Measurements from ENCODE around the gene ANGPT4. TPM values are rescaled to one million over a fixed set of nuclear protein-coding genes. Genes with fewer than 3 reads are reported as not detected.

ANGPT4 gene
- total and polyA plus RNA-seq, 11 donors = 0.08 to 0.32 (median 0.15) TPM; not detected in 5

- Histone ChIP-seq H3K4me1 (peaks cover 0 to 69% (median 20%) of the 10 kb centered on the region in 12 donors), H3K36me3 (peaks cover 0 to 9% (median 0%) of the 10 kb centered on the region in 9 donors), H3K4me3 (no peak overlapping the region), H3K27ac (no peak overlapping the region), H3K9me3 (peaks cover 0 to 10% (median 0%) of the 10 kb centered on the region in 12 donors), H3K27me3 (peaks cover 0 to 8% (median 0%) of the 10 kb centered on the region in 9 donors)
- DNase-seq (no peak), ATAC-seq (no peak)
- TF ChIP-seq POLR2A (IDR thresholded peaks at IDR 0.05) = no peak
- intact Hi-C loops (cut with DNase I) = loop anchor here in 2 of 10 donors (5.0 to 10.0 kb wide), 3 partner anchors 48 to 555 kb away; partner anchors contain the start of genes CSNK2A1 (in 1 of the 2) and FKBP1A (in 1 of the 2)
- WGBS, 4 donors = 87 to 96% (median 95%) methylated on average over 3 to 11 of the region's 11 CpGs
Measured at GRCh38 chr20:839626-840025, 76.5 kb downstream of the ANGPT4 start.

- ATAC-seq (no peak), DNase-seq (no peak)
- no peak overlapping the region for H3K4me3 ChIP-seq
- TF ChIP-seq CTCF (IDR thresholded peaks at IDR 0.05) (no peak), POLR2A (IDR thresholded peaks at IDR 0.05) (no peak)
- 65 to 91% (median 84%) methylated on average over 5 of the region's 5 CpGs for WGBS, 4 donors
- no peak overlapping the region for H3K27ac ChIP-seq
- peaks cover 0 to 10% (median 0%) of the 10 kb centered on the region in 12 donors for H3K9me3 ChIP-seq
- intact Hi-C loops (cut with DNase I) = loop anchor here in 2 of 10 donors (10.0 kb wide), 2 partner anchors 294 to 556 kb away; partner anchors contain the start of genes CSNK2A1 (in 1 of the 2) and FKBP1A (in 1 of the 2)
- H3K4me1 ChIP-seq = peaks cover 0 to 70% (median 23%) of the 10 kb centered on the region in 12 donors
- H3K27me3 ChIP-seq = peaks cover 0 to 8% (median 0%) of the 10 kb centered on the region in 9 donors
- peaks cover 0 to 9% (median 0%) of the 10 kb centered on the region in 9 donors for H3K36me3 ChIP-seq
Measured at GRCh38 chr20:839015-839414, 77.1 kb downstream of the ANGPT4 start.

GRCh38 chr20:836190-836589 lies 79.9 kb downstream of the ANGPT4 start:
- H3K27me3 ChIP-seq = peaks cover 0 to 4% (median 0%) of the 10 kb centered on the region in 9 donors
- H3K4me1 ChIP-seq = peaks cover 0 to 55% (median 22%) of the 10 kb centered on the region in 12 donors
- H3K36me3 ChIP-seq = peaks cover 0 to 9% (median 0%) of the 10 kb centered on the region in 9 donors
- DNase-seq (no peak), ATAC-seq (no peak)
- H3K27ac ChIP-seq = peak overlapping the region in 1 of 12 donors; percentile 73
- TF ChIP-seq CTCF (IDR thresholded peaks at IDR 0.05) (no peak), POLR2A (IDR thresholded peaks at IDR 0.05) (no peak)
- WGBS, 4 donors = 95 to 98% (median 97%) methylated on average over 1 of the region's 1 CpG
- no peak overlapping the region for H3K4me3 ChIP-seq
- peaks cover 0 to 10% (median 0%) of the 10 kb centered on the region in 12 donors for H3K9me3 ChIP-seq
- intact Hi-C loops (cut with DNase I) = loop anchor here in 2 of 10 donors (10.0 kb wide), 2 partner anchors 291 to 559 kb away; partner anchors contain the start of genes CSNK2A1 (in 1 of the 2) and FKBP1A (in 1 of the 2)

- peak; percentile 74 to 90 (median 81) for DNase-seq
Measured at GRCh38 chr20:835608-836045, 80.5 kb downstream of the ANGPT4 start.

More at GRCh38 chr20:835608-836045, 80.5 kb downstream of the ANGPT4 start:
- 33 to 57% (median 53%) methylated on average over 2 of the region's 2 CpGs for WGBS, 4 donors
- no peak for TF ChIP-seq POLR2A (IDR thresholded peaks at IDR 0.05)
- TF ChIP-seq CTCF (IDR thresholded peaks at IDR 0.05) = no peak
- H3K27me3 ChIP-seq = no peaks in the 10 kb centered on the region
- peak overlapping the region in 1 of 12 donors; percentile 8 for H3K4me3 ChIP-seq
- ATAC-seq = peak; percentile 77 to 89 (median 83)
- H3K27ac ChIP-seq = peak overlapping the region in 2 of 12 donors; percentile 12 to 73
- H3K36me3 ChIP-seq = peaks cover 0 to 9% (median 0%) of the 10 kb centered on the region in 9 donors
- peaks cover 0 to 49% (median 22%) of the 10 kb centered on the region in 12 donors for H3K4me1 ChIP-seq
- peaks cover 0 to 10% (median 0%) of the 10 kb centered on the region in 12 donors for H3K9me3 ChIP-seq
- intact Hi-C loops (cut with DNase I) = loop anchor here in 2 of 10 donors (10.0 kb wide), 2 partner anchors 291 to 559 kb away; partner anchors contain the start of genes CSNK2A1 (in 1 of the 2) and FKBP1A (in 1 of the 2)
